NCI-H2227 treated with DMSO at 0.1 percent for 48 hours (cell line): Measurements from ENCODE around the gene KIF16B.
"Not testable (repeated sequence)": the region's sequence is repeated elsewhere in the genome, so short reads cannot be mapped to it uniquely, and the experiment has no call there.

Experiments used
- DNase-seq: peaks from one replicate; lab custom pipeline; 2025; lab: John Stamatoyannopoulos, UW

KIF16B gene

DNA sequence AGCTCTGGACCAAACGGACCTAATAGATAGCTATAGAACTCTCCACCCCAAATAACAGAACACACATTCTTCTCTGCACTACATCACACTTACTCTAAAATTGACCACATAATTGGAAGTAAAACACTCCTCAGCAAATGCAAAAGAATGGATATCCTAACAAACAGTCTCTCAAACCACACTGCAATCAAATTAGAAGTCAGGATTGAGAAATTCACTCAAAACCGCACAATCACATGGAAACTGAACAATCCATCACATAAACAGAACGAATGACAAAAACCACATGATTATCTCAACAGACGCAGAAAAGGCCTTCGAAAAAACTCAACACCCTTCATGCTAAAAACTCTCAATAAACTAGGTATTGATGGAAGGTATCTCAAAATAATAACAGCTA lies 50.6 kb downstream of the KIF16B start:
- not testable (repeated sequence) for DNase-seq

DNA sequence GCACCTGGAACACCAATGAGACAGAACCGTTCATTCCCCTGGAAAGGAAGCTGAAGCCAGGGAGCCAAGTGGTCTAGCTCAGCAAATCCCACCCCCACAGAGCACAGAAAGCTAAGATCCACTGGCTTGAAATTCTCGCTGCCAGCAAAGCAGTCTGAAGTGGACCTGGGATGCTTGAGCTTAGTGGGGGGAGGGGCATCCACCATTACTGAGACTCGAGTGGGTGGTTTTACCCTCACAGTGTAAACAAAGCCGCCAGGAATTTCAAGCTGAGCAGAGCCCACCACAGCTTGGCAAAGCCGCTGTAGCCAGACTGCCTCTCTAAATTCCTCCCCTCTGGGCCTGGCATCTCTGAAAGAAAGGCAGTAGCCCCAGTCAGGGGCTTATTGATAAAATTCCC lies 53.1 kb downstream of the KIF16B start:
- DNase-seq, result no peak

DNA sequence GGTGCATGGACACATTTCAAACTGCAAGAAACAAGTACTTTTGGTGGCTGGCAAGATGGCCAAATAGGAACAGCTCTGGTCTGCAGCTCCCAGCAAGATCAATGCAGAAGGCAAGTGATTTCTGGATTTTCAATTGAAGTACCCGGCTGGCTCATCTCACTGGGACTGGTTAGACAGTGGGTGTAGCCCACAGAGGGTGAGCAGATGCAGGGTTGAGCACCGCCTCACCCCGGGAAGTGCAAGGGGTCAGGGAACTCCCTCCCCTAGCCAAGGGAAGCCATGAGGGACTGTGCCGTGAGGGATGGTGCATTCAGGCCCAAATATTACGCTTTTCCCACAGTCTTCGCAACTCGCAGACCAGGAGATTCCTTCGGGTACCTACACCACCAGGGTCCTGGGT lies 53.6 kb downstream of the KIF16B start:
- DNase-seq, result not testable (repeated sequence)

DNA sequence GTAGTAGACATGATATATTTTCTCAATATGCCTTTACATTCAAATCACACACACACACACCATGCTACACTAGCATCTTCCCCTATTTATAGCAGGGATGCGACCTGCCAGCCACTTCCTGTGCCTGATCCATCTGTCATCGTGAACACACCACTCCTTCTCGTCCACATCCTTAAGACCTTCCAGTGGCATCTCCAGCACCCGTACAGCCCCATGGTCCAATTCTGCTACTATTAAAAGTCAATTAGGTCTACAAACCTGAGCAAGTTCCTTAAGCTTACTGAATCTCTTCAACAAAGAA lies 54.5 kb downstream of the KIF16B start:
- no peak for DNase-seq

DNA sequence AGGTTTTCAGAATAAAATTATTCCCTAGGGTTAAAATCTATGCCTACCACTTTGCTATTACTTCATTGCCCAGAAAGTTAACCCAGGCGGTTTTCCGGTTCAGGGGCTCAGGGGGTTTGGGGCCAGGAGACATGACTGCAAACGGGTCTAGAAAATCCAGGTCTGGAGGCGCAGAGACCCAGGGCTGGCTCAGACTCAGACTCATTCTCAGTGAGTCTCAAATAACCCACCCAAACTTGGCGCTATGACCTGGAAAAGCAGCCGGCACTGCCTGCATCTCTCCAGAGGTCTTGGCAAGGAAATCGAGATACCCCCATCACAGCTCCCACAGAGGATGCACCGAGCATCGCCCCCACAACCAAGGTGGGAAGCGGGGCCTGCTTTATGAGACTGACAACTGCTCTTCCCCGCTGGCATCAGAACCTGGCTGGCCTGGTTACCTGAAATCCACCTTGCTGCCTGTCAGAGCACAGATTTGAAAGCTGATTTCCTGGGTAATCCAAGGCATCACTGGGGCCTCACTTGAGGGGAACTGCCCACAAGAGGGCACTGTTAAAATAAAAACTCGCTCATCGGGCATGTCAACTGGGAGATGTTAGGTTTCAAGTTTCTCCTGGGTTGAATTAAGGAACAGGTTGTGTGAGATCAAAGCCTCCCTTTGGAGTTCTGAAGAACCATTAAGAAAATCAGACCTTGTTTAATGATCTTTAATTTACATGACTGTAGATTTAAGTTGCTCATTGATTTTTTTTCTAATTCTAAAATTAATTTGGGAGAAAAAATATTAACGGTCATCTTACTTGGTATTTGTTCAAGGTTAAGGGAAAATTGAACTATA lies 55.1 kb downstream of the KIF16B start:
- DNase-seq, result no peak

DNA sequence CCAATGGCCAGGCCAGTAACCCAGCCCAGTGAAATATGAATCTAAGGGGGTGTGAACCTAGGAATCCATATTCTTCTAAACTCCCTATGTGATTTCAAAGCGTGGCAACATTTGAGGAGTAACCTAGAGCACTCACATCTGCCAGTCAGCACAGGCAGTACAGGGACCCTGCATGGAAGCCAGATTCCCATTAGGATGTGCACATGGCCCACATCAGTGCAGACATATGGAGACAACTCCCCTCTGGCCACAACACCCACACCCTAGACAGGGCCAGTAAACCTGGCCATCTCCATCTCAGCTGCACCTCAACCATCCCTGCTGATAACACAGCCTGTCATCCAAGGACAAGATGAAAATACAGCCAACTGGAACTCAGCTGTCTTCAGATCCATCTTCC lies 56.5 kb downstream of the KIF16B start:
- DNase-seq, result no peak

DNA sequence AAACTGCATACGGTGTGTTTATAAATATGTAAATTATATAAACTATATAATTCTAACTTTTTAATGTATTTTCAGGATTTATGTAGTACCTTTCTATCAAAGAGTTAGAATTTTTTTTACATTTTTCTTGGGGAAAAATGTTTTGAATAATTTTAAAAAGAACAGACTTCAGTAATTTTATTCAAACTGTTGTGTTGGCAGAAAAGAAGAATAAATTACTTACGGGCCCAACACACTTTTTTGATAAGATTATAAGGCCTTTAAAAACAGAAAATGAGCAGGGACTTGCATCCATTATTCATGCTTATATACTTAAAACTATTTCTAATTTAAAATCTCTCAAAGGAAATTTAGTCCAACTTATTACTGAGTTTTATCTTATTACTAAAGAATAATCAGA lies 58.2 kb downstream of the KIF16B start:
- no peak for DNase-seq

DNA sequence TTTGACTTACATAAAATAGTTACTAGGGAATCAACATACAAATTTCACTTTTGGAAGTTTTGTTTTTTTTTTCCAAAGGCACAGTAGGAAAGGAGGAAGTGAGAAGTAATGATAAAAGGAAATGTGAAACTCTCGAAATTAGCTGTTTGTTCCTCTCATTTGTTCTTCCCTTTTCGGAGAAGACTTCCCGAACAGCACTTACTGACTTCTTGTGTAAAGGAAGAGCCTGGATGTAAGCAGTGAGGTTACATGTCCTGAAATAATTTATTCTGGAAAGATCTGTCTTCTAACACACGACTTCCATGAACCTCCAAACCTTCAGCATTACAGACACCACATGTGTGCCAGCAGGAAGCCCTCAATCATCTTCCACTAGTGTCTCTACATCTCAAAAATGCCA lies 59.1 kb downstream of the KIF16B start:
- no peak for DNase-seq

DNA sequence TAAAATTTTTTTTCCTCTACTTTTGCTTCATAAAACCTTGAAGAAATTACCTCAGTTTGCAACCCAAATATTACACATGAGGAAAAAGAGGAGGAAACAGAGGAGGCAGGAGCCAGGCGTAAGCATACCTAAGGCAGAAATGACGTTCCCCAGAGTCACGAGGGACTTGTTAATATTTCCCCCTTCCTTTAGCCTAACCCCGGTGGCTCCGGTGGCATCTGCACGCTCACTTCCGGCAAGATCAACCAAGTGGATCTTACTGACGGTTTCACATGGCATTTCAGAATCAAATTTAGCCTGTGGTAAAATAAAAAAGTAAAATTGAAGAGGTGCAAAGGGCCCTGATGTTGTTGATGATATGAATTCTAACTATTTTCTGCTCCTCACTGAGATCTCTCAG lies 67.4 kb downstream of the KIF16B start:
- DNase-seq, result no peak

DNA sequence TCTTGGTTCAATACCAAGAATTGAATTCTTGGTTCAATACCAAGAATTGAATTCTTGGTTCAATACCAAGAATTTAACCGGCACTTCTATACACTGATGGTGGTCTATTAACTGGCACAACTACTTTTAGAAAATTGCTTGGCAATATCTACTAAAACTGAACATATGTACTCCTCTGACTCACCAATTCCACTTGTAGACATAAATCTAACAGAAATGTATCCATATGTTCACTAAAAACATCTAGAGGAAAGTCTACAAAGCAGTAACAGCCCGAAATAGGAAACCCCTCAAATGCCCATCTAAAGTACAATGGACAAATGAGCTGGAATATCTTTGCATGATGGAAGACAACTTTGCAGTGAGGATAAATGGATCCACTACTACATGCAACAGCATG lies 71.9 kb downstream of the KIF16B start:
- no peak for DNase-seq

DNA sequence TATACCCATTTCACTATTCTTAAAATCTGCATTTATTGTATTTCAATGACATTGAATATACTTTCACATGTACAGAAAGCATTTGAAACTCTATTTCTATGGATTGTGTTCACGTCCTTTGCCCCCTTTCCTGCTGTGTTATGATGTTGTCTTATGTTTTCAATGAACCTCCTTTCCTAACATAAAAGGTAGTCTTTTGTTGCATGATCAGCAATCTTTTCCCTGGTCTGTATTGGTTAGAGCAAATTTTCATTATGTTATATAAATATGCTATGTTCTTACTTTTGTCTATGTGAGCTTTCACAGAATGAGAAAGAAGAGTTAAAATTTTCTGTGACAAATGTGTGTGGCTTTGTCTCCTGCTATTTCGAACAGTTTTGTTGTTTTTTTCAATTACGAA lies 73.1 kb downstream of the KIF16B start:
- DNase-seq, result no peak

DNA sequence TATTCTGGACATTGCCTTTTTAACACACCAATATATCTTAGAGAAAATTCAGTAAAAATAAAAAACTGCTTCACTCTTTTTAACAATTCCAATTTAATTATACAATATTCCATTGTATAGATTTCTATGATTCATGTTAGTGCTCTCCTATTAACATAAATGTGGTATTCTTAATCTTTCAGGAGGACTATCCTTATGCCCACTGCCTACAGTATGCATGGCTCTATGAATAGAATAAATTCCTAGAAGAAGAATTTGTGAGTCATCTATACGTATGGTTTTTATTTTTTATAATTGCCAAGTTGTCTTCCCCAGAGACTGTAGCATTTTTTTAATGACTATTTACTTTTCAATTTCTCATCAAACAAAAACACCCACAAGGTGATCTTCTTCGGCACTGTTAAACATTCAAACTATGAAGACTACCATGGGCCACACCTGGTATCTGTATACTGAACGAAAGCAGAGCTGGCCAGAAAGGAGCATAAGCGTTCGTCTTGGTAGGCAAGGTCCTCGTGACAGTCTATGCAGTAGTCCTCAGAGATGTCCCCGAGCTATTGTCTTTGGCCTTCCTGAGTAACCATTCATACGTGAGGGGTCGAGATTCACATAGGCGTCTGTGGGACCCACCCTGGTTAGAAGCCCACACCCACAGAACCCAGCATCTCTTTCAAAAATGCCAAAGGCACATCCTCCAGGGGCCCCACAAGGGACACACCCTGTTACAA lies 74.6 kb downstream of the KIF16B start:
- no peak for DNase-seq

DNA sequence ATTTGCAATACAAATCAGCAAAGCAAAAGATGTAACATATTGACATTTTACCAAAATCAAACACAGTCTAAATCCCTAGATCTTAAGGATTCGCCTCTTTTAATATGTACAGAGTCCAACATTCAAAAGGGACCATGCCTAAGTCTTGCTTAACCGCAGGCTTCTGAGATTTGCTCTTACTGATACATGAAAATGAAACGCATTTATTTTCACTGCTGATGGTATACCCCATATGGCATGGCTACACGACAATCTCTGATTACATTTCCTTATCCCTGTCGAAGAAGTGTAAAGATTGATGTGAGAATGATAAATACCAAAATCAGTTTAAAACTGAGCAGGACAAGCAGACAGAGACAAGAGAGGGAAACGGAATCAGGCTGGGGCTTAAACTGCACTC lies 75.4 kb downstream of the KIF16B start:
- no peak for DNase-seq

DNA sequence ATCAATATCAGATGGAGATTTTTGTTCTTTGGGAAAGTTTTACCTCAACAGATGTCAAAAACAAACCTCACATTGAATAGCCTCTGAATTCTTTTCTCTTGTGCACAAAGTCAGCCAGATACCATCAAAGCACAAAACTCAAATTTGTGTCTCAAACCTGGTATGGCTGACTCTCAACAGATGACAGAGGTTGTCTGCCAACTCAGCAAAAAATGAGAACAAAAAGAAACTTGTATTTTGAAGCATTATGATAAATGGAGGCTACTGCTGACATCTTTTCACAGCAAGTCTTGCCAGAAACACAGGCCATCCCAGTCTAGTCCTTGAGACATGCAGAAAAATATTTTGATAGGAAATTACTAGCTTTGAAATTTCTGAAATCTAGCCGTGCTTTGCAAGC lies 79.8 kb downstream of the KIF16B start:
- no peak for DNase-seq

DNA sequence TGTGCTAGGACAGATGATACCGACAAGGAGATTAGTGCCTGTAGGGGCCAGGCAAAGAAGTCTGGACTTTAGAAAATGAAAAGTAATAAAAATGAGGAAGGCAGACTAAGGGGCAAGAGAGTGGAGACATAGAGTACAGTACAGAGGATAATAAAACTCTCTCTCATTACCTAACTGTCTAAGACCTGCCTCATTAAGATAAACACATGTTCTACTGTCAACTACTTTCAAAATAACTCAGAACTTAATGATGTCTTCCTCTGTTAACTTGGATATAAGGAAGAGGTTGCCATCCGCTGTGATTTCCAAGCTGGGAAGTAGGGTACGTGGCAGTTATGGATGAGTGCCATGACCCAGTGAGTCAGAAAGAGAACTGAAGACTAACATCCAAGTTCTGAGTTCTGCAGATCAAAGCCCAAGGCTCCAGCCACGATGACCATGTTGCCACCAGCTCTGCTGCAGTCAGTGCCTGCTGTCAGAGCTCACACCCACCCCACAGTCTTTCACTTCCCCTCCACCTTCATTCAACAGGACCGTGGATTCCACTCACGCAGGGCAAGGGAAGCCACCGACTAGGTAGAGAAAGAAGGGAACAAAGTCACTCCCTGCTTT lies 81.8 kb downstream of the KIF16B start:
- DNase-seq, result no peak

DNA sequence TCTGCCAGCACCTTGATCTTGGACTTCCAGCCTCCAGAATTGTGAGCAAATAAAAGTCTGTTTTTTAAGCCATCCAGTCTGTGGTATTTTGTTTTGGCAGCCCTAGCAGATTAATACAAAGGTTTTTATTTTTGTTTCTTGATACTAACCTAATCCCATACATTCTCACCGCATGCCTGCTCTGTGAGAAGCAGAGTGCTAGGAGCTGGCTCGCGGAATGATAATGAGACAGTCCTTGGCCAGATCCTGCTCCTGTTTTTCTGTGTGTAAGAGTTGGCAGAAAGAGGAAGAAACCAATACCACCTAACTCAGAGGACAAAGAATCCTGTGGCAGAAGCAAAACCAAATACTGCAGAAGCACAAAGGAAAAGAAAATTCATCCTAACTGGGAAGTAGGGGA lies 82.6 kb downstream of the KIF16B start:
- no peak for DNase-seq

DNA sequence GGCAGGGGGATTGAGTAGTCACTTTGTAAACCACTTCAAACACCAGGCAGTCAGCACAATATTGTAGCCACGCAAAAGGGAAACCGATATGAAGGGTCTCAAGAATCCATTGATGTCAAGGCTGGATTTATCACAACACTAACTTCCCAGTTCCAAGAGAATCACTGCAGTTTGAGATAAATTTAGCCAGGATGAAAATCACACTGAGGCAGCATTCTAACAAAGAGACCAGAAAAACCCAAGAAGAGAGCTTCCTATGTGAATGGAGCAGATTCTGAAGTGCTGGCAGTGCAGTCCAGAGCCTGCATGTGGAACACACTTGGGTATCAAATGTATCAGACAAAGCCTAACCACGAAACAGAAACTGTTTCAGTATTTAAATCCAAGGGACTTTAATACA lies 84.6 kb downstream of the KIF16B start:
- no peak for DNase-seq

DNA sequence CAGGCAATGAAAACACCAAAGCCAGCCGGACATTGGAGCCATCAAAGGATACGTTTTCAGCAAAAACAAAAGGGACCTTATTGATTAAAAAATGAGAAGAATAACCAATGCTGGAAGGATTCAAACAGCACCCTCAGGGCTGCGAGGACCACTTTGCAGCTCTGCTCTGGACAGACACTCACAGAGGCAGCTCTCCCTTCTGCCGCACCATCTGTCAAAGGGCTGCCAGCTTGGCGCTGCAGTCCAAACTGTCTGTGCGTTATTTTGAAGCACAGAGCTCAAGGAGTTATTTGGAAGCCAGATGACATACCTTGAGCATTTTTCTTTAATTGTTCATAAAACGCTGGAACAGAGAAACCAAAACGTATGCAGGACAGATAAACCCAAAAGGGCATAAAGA lies 85.2 kb downstream of the KIF16B start:
- DNase-seq, result no peak

DNA sequence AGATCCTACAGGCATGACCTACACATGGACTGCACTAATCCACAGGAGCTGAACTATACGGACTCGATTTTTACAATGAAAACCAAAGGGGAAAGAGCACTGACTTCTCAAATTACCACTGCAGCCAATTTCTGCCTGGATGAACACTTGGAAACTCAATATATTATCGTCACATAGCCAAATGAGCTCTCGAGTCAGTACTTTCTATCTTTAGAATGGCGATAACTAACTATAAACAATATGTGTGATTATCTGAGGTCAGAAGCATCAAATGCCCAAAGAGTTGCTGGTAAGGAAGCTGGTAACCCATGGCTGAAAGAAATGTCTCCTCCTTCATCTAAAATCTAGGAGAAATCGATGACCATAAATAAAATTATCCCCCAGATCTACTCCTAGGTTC lies 86.7 kb downstream of the KIF16B start:
- no peak for DNase-seq

DNA sequence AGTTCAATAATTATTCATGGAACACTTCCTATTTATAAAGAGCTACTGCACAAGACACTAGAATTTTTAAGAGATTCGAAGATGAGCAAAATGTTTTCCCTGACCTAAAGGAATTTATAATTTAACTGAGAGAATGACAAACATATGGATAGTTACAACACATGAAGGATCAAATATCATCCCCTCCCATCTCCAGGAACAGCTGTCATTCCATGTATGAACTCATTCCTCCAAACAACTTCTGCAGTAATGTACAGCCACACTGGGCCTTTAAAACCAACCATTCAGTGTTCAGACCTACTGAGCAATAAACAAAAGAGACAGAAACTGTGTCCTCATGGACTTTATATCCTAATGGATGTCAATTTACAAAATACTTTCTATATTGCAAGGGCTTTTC lies 87.8 kb downstream of the KIF16B start:
- no peak for DNase-seq

DNA sequence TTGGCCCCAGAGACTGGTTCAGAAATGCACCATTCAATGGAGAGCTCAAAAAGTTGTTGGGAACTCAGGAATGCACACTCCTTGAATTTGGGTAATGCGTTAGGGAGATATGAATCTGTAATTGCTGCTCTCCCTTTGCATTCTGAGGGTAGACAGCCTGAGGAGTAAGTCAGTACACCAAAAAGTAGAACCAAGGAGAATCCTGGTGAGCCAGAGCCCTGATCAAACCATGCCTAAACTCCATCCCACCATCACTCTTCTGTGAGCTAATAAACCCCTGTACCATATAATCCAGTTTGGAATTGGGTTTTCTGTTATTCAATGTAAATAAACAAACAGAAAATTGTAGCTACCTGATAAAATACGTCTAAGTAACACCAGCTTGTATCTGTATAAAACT lies 90.2 kb downstream of the KIF16B start:
- no peak for DNase-seq

DNA sequence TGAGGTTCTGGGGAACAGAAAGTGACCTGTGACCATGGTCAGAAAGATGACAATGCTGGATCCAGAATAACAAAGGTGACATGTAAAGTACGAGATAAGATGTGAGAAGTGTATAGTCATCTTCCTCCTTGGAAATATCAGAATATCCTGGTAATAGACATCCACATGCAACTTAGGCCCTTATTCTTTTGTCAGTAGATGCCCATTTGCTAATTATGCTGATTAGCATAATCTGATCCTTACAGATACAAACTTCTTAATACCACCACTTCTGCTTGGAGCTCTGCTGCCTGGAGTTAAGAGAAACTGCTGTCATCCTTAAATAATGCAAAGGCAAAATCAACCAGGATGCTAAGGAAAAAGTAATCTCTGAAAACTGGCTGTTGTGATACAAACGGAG lies 91.3 kb downstream of the KIF16B start:
- no peak for DNase-seq

DNA sequence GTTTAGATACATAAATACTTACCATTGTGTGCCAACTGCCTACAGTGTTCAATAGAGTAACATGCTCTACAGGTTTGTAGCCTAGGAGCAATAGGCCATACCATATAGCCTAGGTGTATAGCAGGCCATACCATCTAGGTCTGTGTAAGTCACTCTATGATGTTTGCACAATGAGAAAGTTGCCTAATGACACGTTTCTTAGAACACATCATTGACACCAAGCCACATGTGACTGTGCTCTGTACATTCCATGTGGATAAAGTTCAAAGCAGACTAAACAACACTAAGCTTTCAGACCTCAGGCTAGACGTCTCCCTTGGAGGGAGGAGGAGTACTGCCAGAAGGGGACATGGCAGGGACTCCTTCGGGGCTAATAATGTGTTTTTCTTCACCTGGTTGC lies 93.6 kb downstream of the KIF16B start:
- no peak for DNase-seq

DNA sequence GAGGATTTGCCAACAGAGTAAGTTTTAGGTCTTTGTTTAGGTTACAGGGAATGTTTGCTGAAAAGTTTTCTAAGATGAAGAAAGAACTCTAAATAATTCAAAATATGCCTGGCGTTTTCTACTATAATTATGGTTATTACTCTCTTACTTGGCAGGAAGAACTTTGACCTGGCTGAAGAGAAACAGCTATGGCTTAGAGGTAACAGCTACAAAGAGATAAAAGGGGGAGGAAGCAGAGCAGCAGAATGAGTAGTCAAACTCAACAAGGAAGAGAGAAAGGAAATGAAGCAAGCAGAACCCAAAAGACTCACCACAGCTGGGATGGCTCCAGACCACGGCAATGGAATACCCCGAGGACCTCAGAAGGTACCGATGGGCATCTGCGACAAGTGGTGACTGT lies 95.6 kb downstream of the KIF16B start:
- no peak for DNase-seq
